ENCODE results near the gene CORO2A. TPM values are rescaled to one million over a fixed set of nuclear protein-coding genes. Genes with fewer than 3 reads are reported as not detected.

The CORO2A gene
- total and polyA plus RNA-seq, 5 donors: 0.09 to 0.43 (median 0.17) TPM

DNA sequence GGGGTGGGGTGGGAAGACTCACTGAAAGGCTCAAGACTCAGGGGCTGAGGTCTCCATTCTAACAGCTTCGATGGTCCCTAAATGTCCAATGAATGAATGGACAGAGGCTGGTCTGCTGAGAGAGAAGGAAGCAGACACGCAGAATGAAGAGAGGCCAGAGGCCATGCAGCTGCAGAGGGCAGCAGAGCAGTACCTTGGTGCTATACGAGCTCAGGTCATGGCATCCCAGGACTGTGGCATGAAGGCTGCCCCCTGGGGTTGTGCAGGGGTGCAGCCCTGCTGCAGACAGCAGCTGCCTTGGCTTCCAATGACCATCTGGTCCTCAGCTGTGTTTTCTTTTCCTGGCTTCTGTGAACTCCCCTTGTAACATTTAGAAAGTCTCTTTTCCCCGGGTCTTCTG lies 15.2 kb upstream of the CORO2A start:
- no peaks in the 10 kb centered on the region for H3K27me3 ChIP-seq (ENCODE audit: control insufficient read depth, insufficient read depth)
- no peaks in the 10 kb centered on the region for H3K4me1 ChIP-seq (ENCODE audit: control insufficient read depth, insufficient read depth, low read length)
- H3K4me3 ChIP-seq (ENCODE audit: low read length): no peak overlapping the region
- no peak for DNase-seq
- no peaks in the 10 kb centered on the region for H3K9me3 ChIP-seq (ENCODE audit: control insufficient read depth, low read length)
- no peak for ATAC-seq
- intact Hi-C loops (cut with DNase I): loop anchor here in 2 of 4 donors (5.0 to 10.0 kb wide), 3 partner anchors 55 to 567 kb away; no protein-coding TSS in a partner anchor
- H3K27ac ChIP-seq (ENCODE audit: low read length): no peak overlapping the region
- 81% methylated on average over 4 of the region's 4 CpGs for WGBS

DNA sequence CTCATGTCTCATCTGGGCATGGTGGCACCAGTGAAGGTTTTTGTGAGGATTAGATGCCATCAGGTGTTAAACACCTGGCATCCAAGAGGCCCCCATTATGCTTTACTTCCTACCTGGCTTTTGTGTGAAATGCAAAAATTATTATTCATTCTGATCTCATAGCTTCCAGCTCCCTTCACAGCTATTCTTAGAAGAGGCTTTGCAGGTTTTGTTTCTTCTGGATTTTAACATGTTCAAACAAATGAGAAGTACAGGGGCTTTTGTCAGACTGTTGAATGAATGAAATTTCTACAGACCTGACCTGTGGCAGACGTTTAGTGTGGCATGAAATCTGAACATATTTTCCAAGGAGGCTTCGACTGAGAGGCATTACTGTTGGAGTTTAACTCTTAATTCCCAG lies 14.3 kb upstream of the CORO2A start:
- Histone ChIP-seq H3K4me3 (ENCODE audit: low read length) (no peak overlapping the region), H3K27ac (ENCODE audit: low read length) (no peak overlapping the region), H3K27me3 (ENCODE audit: control insufficient read depth, insufficient read depth) (no peaks in the 10 kb centered on the region), H3K4me1 (ENCODE audit: control insufficient read depth, insufficient read depth, low read length) (no peaks in the 10 kb centered on the region), H3K9me3 (ENCODE audit: control insufficient read depth, low read length) (no peaks in the 10 kb centered on the region)
- no peak for ATAC-seq
- no peak for DNase-seq
- intact Hi-C loops (cut with DNase I): loop anchor here in 2 of 4 donors (5.0 to 10.0 kb wide), 3 partner anchors 56 to 568 kb away; no protein-coding TSS in a partner anchor
- WGBS: 42% methylated on average over 2 of the region's 2 CpGs

DNA sequence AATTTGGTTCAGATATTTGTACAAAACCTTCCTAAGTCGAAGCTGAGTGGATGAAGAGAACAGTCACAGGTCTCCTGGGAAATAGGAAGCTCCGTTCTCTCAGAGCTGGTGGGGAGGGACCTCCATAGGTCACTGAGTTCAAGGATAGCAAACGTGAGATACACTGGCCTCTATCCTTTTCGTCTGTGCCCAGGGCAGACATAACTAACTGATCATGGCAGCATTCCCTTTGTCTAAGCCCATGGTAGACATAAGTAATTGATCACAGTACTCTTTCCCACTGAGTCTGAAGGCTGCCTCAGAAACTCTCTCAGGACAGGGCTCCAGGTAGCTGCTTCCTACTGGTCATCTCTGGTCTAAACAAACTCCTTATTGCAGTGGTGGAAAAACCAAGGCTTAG lies 12.3 kb upstream of the CORO2A start:
- 63% methylated on average over 4 of the region's 4 CpGs for WGBS

DNA sequence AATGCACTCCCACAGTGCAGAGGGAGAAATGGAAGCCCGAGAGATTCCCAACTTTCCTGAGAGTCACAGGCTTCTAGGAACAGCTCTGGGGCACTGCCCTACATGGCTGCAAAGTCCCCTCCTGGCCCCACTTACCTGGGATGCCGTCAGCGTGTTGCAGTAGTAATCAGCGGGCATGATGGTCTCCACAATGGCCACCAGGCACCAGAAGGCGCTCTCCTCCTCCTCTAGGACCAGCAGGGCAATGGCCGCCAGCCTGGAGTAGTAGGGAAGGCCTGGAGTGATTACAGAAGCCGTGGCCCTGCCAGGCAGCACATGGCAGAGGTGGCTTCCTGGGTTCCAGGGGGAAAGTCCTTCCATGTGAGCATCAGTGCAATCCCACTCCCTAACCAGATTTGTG lies 10.7 kb upstream of the CORO2A start:
- no peak for DNase-seq
- ATAC-seq: no peak
- no peaks in the 10 kb centered on the region for H3K9me3 ChIP-seq (ENCODE audit: control insufficient read depth, low read length)
- no peaks in the 10 kb centered on the region for H3K27me3 ChIP-seq (ENCODE audit: control insufficient read depth, insufficient read depth)
- no peak overlapping the region for H3K4me3 ChIP-seq (ENCODE audit: low read length)
- intact Hi-C loops (cut with DNase I): loop anchor here in 2 of 4 donors (5.0 to 10.0 kb wide), 2 partner anchors 59 to 572 kb away; no protein-coding TSS in a partner anchor
- no peaks in the 10 kb centered on the region for H3K4me1 ChIP-seq (ENCODE audit: control insufficient read depth, insufficient read depth, low read length)
- 89% methylated on average over 7 of the region's 7 CpGs for WGBS
- H3K27ac ChIP-seq (ENCODE audit: low read length): no peak overlapping the region

More for the DNA sequence above, 12.3 kb upstream of the CORO2A start:
- no peak for ATAC-seq
- Histone ChIP-seq H3K4me1 (ENCODE audit: control insufficient read depth, insufficient read depth, low read length) (no peaks in the 10 kb centered on the region), H3K9me3 (ENCODE audit: control insufficient read depth, low read length) (no peaks in the 10 kb centered on the region), H3K27me3 (ENCODE audit: control insufficient read depth, insufficient read depth) (no peaks in the 10 kb centered on the region), H3K27ac (ENCODE audit: low read length) (no peak overlapping the region), H3K4me3 (ENCODE audit: low read length) (no peak overlapping the region)
- intact Hi-C loops (cut with DNase I): loop anchor here in 3 of 4 donors (5.0 to 10.0 kb wide), 3 partner anchors 58 to 570 kb away; no protein-coding TSS in a partner anchor
- DNase-seq: no peak

DNA sequence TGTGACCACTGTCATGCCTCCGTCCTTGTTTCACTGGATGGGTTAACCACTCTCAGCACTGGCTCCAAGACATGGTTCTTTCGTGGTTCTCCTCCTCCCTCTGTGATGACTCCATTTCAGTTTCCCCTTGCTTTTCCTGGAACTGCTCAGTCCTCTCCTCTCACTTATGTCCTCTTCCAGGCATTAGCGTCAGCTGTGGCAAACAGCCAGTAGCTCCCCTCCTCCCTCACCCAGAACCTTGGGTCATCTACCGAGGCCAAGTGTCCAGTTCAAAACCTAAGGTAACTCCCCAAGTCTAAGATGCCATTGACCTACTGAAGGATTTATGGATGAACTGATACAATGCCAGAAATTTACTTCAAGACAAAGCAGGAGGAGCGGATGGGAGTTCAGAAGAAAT lies 9.8 kb upstream of the CORO2A start:
- H3K27me3 ChIP-seq (ENCODE audit: control insufficient read depth, insufficient read depth): no peaks in the 10 kb centered on the region
- H3K4me1 ChIP-seq (ENCODE audit: control insufficient read depth, insufficient read depth, low read length): no peaks in the 10 kb centered on the region
- no peak for ATAC-seq
- WGBS: 55% methylated on average over 5 of the region's 5 CpGs
- DNase-seq: no peak
- intact Hi-C loops (cut with DNase I): loop anchor here in 2 of 4 donors (5.0 to 10.0 kb wide), 2 partner anchors 60 to 573 kb away; no protein-coding TSS in a partner anchor
- H3K4me3 ChIP-seq (ENCODE audit: low read length): no peak overlapping the region
- H3K9me3 ChIP-seq (ENCODE audit: control insufficient read depth, low read length): no peaks in the 10 kb centered on the region
- no peak overlapping the region for H3K27ac ChIP-seq (ENCODE audit: low read length)

DNA sequence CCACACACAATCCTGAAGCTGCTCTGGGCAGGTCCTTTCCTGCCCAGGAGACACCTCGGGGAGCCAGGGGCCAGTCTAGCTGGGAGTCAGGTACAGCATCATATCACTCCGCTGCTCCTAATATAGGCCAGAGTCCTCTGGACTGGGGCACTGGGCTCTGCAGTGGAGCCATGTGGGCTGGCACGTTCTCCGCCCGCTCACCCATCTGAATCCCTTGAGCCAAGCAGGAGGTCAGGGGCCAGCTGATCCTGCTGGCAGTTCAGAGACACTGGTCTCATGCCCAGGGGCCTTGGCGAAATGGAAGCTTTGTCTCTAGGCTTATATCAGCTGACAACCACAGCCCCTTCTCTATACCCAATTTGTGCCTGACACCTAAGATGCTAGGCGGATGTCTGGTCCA lies 9.3 kb upstream of the CORO2A start:
- DNase-seq: no peak
- H3K27ac ChIP-seq (ENCODE audit: low read length): no peak overlapping the region
- no peak for ATAC-seq
- intact Hi-C loops (cut with DNase I): loop anchor here in 2 of 4 donors (5.0 to 10.0 kb wide), 2 partner anchors 61 to 573 kb away; no protein-coding TSS in a partner anchor
- 89% methylated on average over 7 of the region's 7 CpGs for WGBS
- no peaks in the 10 kb centered on the region for H3K4me1 ChIP-seq (ENCODE audit: control insufficient read depth, insufficient read depth, low read length)
- H3K9me3 ChIP-seq (ENCODE audit: control insufficient read depth, low read length): no peaks in the 10 kb centered on the region
- no peaks in the 10 kb centered on the region for H3K27me3 ChIP-seq (ENCODE audit: control insufficient read depth, insufficient read depth)
- H3K4me3 ChIP-seq (ENCODE audit: low read length): no peak overlapping the region

DNA sequence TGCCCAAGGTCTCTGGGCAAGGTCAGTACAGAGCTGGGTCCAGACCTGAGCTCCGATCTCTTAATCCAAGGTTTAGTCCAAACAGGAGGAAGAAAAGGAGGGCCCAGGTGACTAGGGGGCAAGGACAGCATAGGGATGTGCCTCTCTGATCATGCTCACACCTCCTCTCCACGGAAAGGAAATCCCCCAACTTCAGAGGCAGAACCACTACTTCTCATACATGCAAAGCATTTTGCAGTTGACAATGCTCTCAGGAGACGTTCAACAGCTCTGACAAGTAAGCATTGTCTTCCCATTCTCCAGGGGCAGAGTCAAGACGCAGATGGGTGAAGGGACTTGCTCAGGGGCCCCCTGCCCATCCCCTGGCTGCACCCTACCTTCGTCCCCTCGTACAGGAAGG lies 8.7 kb upstream of the CORO2A start:
- no peaks in the 10 kb centered on the region for H3K27me3 ChIP-seq (ENCODE audit: control insufficient read depth, insufficient read depth)
- no peak for DNase-seq
- no peaks in the 10 kb centered on the region for H3K9me3 ChIP-seq (ENCODE audit: control insufficient read depth, low read length)
- H3K4me3 ChIP-seq (ENCODE audit: low read length): no peak overlapping the region
- 86% methylated on average over 6 of the region's 6 CpGs for WGBS
- intact Hi-C loops (cut with DNase I): loop anchor here in 2 of 4 donors (5.0 to 10.0 kb wide), 2 partner anchors 61 to 574 kb away; no protein-coding TSS in a partner anchor
- ATAC-seq: no peak
- H3K4me1 ChIP-seq (ENCODE audit: control insufficient read depth, insufficient read depth, low read length): no peaks in the 10 kb centered on the region
- no peak overlapping the region for H3K27ac ChIP-seq (ENCODE audit: low read length)

DNA sequence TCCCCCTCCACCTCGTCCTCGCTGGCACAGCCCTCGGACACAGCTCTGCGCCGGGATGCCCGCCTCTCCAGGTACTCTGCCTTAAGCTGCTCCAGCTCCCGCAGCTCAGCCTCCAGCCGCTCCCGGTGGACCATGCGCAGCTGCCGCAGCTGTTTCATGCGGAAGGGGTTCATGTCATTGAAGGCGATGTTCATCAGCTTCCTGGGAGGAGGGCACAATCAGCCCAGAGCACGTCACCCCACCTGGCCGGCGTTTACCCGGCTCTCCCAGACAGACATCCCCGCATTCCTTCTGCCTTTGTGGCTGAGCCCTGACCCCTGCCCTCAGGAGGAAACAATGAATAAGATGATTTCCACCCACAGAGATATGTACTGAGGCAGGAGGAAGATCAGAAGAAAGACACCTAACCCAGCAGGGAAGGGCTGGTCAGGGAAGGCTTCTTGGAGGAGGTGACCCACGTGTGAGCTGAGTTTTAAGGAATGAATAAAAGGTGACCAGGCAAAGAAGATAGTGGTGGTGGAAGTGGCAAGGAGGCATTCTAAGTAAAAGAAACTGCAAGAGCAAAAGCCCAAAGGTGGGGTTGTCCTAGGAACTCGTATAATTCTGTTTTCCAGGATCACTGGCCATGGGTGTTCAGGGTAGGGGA lies 7.1 kb upstream of the CORO2A start:
- 84% methylated on average over 20 of the region's 20 CpGs for WGBS
- DNase-seq: peak in 1 of 3 donors; percentile 49

DNA sequence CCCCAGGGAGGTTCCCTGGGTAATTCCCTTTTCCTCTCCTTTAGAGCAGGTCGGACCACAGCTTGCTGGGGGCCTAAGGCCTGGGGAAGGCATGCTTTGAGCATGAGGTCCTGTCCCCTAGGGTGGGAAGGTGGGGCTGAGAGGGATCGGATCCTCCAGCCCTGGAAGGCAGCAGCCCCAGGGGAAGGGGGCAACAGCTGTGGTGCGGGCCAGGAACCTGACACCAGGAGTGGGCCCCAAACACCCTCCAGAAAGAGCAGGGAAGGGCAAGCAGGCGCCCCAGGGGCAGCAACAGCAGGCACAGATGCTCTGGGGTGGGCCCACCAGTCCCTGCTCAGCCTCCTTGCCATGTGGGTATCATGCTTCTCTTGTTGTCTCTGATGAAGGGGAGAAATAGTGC lies 3.2 kb upstream of the CORO2A start:
- DNase-seq: no peak
- H3K9me3 ChIP-seq (ENCODE audit: control insufficient read depth, low read length): no peaks in the 10 kb centered on the region
- no peaks in the 10 kb centered on the region for H3K27me3 ChIP-seq (ENCODE audit: control insufficient read depth, insufficient read depth)
- WGBS: 85% methylated on average over 4 of the region's 4 CpGs
- intact Hi-C loops (cut with DNase I): no loop called here
- no peak for ATAC-seq
- H3K4me3 ChIP-seq (ENCODE audit: low read length): no peak overlapping the region
- H3K4me1 ChIP-seq (ENCODE audit: control insufficient read depth, insufficient read depth, low read length): no peaks in the 10 kb centered on the region
- no peak overlapping the region for H3K27ac ChIP-seq (ENCODE audit: low read length)

More for the DNA sequence above, 7.1 kb upstream of the CORO2A start:
- ATAC-seq: no peak
- no peak overlapping the region for H3K4me3 ChIP-seq (ENCODE audit: low read length)
- no peaks in the 10 kb centered on the region for H3K9me3 ChIP-seq (ENCODE audit: control insufficient read depth, low read length)
- no peak overlapping the region for H3K27ac ChIP-seq (ENCODE audit: low read length)
- intact Hi-C loops (cut with DNase I): loop anchor here in 2 of 4 donors (5.0 to 10.0 kb wide), 2 partner anchors 63 to 575 kb away; no protein-coding TSS in a partner anchor
- no peaks in the 10 kb centered on the region for H3K27me3 ChIP-seq (ENCODE audit: control insufficient read depth, insufficient read depth)
- no peaks in the 10 kb centered on the region for H3K4me1 ChIP-seq (ENCODE audit: control insufficient read depth, insufficient read depth, low read length)

DNA sequence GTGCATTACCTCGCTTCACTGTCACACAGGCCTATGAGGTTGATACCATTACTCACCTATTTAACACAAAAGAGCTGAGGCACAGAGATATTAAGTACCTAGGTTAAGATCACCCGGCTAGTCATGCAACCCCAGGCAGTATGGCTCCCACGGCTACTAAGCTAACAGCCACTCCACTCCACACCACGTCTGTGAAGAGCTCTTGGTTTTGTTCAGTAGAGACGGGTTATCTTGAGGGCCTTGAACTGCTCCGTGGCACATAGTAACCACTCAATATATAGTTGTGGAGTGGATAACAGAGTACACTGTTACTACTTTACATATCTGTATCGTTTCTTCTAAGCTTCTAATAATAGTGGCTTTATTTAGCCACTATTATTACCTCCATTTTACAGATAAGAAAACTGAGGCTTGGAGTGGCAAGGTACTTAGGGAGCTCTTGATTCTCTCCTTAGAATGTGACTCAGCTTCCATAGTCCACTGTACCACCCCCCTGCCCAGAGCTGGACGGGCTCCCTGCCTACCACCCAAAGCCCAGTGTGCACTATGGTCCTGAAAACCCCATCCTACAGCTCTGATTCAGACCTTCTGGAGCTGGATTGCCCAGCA lies 1.0 kb upstream of the CORO2A start:
- peak overlapping the region; percentile 47 for H3K4me3 ChIP-seq (ENCODE audit: low read length)
- H3K27me3 ChIP-seq (ENCODE audit: control insufficient read depth, insufficient read depth): no peaks in the 10 kb centered on the region
- 61% methylated on average over 8 of the region's 8 CpGs for whole genome bisulfite sequencing
- no peaks in the 10 kb centered on the region for H3K9me3 ChIP-seq (ENCODE audit: control insufficient read depth, low read length)
- no peak for ATAC-seq
- no peak for DNase-seq
- H3K27ac ChIP-seq (ENCODE audit: low read length): no peak overlapping the region
- no peaks in the 10 kb centered on the region for H3K4me1 ChIP-seq (ENCODE audit: control insufficient read depth, insufficient read depth, low read length)
- intact Hi-C loops (cut with DNase I): no loop called here

Data from right cardiac atrium (tissue), 5 donors.